Activated naive CD8-positive, alpha-beta T cell treated with anti-CD3 and anti-CD28 coated beads, Interleukin-2, amount 10 ng/mL, durations not matched to agents 7 days and 5 days (primary cell): ENCODE measurements around the gene RUNX3. TPM values are rescaled to one million over a fixed set of nuclear protein-coding genes. Genes with fewer than 3 reads are reported as not detected.
"Not testable (repeated sequence)": the region's sequence is repeated elsewhere in the genome, so short reads cannot be mapped to it uniquely, and the experiment has no call there.

ENCODE experiments used
- ATAC-seq: fragments of 150-1000 bp; cut with Tn5 transposase; one replicate; pipeline ENCODE4 v1.10.0; 2021; ENCODE audit warnings: low read depth, moderate library complexity
- POLR2A ChIA-PET: fragments of 350-600 bp; sonication (Branson Sonifier 250); formaldehyde crosslinking; loops from one replicate; lab custom pipeline; 2021; ENCODE audit warnings: antibody characterized with exemption; lab: Charles Lee
- DNase-seq: peaks from one replicate; pipeline ENCODE4 v3.0.0; 2021
- H3K27ac Mint-ChIP-seq: one replicate; pipeline ENCODE4 v1.8.0; 2022; ENCODE audit warnings: mild to moderate bottlenecking, mixed read lengths
- H3K27me3 Mint-ChIP-seq: one replicate; pipeline ENCODE4 v1.8.0; 2022; ENCODE audit warnings: mild to moderate bottlenecking, moderate library complexity, mixed read lengths
- H3K36me3 Mint-ChIP-seq: one replicate; pipeline ENCODE4 v1.8.0; 2021; ENCODE audit warnings: mild to moderate bottlenecking, mixed read lengths
- H3K4me1 Mint-ChIP-seq: one replicate; pipeline ENCODE4 v1.8.0; 2021; ENCODE audit warnings: mixed read lengths
- H3K4me3 Mint-ChIP-seq: one replicate; pipeline ENCODE4 v1.8.0; 2022; ENCODE audit warnings: mild to moderate bottlenecking, moderate library complexity, mixed read lengths
- H3K9me3 Mint-ChIP-seq: one replicate; pipeline ENCODE4 v1.8.0; 2021; ENCODE audit warnings: mixed read lengths
- total RNA-seq, 2 experiments: library from RNA; stranded (reverse); gene quantifications; one replicate each; pipeline ENCODE4 v1.2.3, GENCODE V29; 2021

The RUNX3 gene
- total RNA-seq, 2 experiments from 2014 or later, result 172 TPM

DNA sequence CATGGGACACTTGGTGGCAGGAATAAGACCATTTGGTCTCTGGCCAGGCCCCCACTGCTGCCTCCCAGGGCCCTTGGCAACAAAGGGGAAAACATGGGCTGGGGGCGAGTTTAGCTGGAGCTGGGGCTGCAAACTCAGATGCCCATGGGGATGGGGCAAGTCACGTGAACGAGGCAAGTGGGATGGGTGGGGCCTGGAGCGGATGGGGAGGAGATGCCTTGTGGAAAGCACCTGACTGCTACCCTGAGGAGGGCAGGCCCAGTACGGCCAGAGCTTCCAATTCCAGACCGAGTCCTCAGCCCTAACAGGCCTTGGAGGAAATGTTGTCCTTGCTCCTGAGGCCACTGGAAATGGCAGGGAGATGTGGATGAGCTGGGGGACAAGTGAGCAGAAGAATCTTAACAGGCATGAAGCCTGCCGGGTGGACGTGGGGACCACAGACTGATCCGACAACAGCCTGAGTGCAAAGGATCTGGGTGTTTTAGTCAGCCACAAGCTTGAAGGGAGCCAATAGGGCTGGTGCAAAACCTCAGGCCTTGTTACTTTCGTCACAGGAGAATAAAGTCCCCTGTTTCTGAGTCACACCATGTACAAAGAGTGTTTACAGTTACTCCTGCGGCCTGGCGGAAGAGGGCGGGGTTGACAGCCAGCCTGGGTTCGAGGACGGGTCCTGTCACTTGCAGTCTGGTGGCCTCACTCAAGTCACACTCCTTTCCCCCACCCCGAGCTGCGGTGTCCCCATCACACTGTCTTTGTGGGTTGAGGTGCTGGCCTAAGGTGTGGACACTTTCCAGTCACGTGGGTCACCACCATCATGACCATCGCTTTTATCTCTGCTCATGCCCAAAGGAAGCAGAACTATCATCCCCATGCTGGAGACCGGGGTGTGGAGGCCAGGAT lies 19.1 kb downstream of the RUNX3 start:
- POLR2A ChIA-PET, result interaction anchor here (0.6 to 1.5 kb wide), 6 partner anchors 11 to 111 kb away, joined by 3 to 14 read pairs (median 6); partner anchors contain the start of gene RUNX3
- H3K27me3 Mint-ChIP-seq, result no peaks in the 10 kb centered on the region
- peak overlapping the region; percentile 95 for H3K27ac Mint-ChIP-seq
- H3K4me3 Mint-ChIP-seq, result peak overlapping the region; percentile 61
- peak; percentile 78 for DNase-seq
- peak; percentile 89 for ATAC-seq
- H3K9me3 Mint-ChIP-seq, result no peaks in the 10 kb centered on the region
- peaks cover 39% of the 10 kb centered on the region for H3K36me3 Mint-ChIP-seq
- peaks cover 41% of the 10 kb centered on the region for H3K4me1 Mint-ChIP-seq

DNA sequence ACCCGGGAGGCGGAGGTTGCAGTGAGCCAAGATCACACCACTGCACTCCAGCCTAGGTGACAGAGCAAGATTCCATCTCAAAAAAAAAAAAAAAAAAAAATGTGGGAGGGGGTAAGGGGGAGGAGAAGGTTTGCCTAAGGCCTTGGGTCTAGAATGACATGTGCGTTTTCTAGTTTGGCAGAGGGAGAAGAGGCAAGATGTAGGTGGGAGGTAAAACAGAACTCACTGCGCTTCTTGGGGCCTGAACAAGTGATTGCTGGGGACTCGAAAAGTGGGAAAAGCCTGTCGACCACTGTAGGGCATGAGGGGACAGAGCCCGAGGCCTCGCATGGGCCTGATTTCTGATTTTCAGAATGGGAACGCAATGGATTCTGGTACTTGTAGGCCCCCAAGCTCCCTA lies 19.9 kb downstream of the RUNX3 start:
- H3K4me1 Mint-ChIP-seq, result peaks cover 35% of the 10 kb centered on the region
- POLR2A ChIA-PET, result interaction anchor here (1.5 kb wide), 1 partner anchor 18 kb away, joined by 14 read pairs; no protein-coding TSS in a partner anchor
- H3K36me3 Mint-ChIP-seq, result peaks cover 39% of the 10 kb centered on the region
- no peaks in the 10 kb centered on the region for H3K9me3 Mint-ChIP-seq
- DNase-seq, result no peak
- H3K27me3 Mint-ChIP-seq, result no peaks in the 10 kb centered on the region
- ATAC-seq, result no peak
- H3K27ac Mint-ChIP-seq, result peak overlapping the region; percentile 95
- H3K4me3 Mint-ChIP-seq, result no peak overlapping the region

DNA sequence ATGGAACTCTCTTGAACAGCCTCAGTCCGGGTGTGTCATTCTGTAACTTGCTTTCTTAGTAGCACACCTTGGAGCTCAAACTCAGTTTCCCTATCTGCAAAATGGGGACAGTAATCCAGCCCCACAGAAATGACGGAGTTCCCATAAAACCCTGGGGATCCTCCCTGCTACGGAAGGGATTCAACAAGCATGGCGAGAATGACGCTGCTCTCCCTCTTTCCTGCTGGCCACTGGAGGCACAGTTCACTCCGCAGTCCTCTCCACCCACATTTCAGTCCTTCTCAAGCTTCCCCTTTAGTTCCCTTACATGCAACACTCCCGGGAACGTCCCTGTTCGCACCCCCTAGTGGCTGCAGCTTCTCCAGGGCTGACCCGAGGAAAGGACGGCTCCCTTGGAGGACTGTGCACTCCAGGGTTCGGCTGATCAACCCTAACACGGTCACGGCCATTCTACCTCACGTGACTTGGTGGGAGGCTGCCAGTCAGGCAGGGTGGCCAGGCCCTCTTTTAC lies 20.6 kb downstream of the RUNX3 start:
- DNase-seq (no peak), ATAC-seq (no peak)
- Mint-ChIP-seq H3K27me3 (no peaks in the 10 kb centered on the region), H3K36me3 (peaks cover 35% of the 10 kb centered on the region), H3K4me1 (peaks cover 30% of the 10 kb centered on the region), H3K27ac (peak overlapping the region; percentile 95), H3K4me3 (no peak overlapping the region), H3K9me3 (no peaks in the 10 kb centered on the region)
- POLR2A ChIA-PET, result no interaction called here

DNA sequence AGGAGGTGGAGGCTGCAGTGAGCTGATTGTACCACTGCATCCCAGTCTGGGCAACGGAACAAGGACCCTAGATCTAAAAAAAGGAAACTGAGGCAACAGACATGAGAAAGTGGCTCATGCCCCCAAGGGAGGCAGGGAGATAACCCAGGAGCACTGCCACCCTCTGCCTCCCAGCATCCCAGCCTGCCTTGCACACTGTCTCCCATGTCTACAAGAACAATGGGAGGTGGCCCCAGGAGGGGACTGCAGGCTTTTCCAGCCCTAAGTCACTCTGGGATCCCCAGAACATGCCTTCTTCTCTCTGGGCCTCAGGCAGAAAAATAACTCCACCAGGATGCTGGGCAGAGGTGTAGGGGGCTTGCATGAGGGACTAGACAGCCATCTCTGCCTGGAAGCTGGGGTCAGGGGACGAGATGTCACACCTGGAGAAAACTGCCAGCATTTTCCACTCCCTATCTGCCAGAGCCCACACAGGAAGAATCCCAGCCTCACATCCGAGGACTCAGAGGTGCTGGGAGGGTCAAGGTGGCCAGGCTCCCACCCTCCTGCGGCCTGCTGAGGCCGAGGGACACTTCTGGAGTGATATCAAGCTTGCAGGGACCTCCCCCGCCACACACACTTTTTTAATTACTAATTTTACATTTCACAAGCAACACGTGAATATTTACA lies 21.4 kb downstream of the RUNX3 start:
- peak overlapping the region; percentile 60 for H3K27ac Mint-ChIP-seq
- no peaks in the 10 kb centered on the region for H3K9me3 Mint-ChIP-seq

GRCh38 chr1:24907587-24908294 lies 22.3 kb downstream of the RUNX3 start:
- H3K4me3 Mint-ChIP-seq, POLR2A ChIA-PET: not testable (repeated sequence)

More for the DNA sequence above, 21.4 kb downstream of the RUNX3 start:
- H3K36me3 Mint-ChIP-seq, result peaks cover 33% of the 10 kb centered on the region
- H3K27me3 Mint-ChIP-seq, result no peaks in the 10 kb centered on the region
- ATAC-seq (no peak), DNase-seq (peak; percentile 19)
- peaks cover 26% of the 10 kb centered on the region for H3K4me1 Mint-ChIP-seq
- no peak overlapping the region for H3K4me3 Mint-ChIP-seq
- POLR2A ChIA-PET, result no interaction called here

DNA sequence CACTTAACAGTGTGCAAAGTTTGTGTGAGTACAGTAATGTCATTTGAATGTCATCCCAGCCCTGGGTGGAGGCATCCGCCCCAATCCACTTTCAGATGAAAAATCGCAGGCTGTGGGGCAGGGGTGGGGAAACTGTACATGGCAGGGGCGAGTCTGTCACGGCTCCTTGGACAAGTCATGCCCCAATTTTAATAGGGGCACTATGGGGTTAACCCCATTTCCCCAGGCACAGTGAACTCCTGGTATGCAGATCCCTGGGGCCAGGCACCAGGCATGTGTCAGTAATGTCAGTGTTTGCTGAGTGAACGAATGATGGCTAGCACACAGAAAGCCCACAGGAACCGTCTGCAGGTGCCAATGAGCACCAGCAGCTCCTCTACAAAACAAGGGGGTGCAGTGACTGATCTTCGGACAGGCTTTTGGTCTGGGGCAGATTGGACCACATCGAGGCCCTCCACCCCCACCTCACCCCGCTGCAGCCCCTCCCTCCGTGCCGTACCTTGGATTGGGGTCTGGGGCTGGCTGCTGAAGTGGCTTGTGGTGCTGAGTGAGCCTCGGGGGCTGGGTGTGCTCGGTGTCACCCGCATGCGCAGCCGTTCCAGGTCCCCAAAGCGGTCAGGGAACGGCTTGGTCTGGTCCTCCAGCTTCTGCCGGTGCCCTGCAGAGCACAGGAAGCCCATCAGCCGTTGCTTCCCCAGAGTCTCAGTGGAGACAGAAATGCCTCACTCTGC lies 23.2 kb downstream of the RUNX3 start:
- Mint-ChIP-seq H3K9me3 (no peaks in the 10 kb centered on the region), H3K27ac (no peak overlapping the region), H3K27me3 (no peaks in the 10 kb centered on the region), H3K4me1 (peaks cover 18% of the 10 kb centered on the region), H3K36me3 (peaks cover 37% of the 10 kb centered on the region), H3K4me3 (no peak overlapping the region)
- POLR2A ChIA-PET, result no interaction called here
- ATAC-seq (no peak), DNase-seq (peak; percentile 24)

More at GRCh38 chr1:24907587-24908294, 22.3 kb downstream of the RUNX3 start:
- not testable (repeated sequence) for ATAC-seq, H3K27me3 Mint-ChIP-seq, DNase-seq, H3K9me3 Mint-ChIP-seq
- Mint-ChIP-seq H3K36me3 (peaks cover 33% of the 10 kb centered on the region), H3K4me1 (peaks cover 25% of the 10 kb centered on the region), H3K27ac (peak overlapping the region; percentile 46)

DNA sequence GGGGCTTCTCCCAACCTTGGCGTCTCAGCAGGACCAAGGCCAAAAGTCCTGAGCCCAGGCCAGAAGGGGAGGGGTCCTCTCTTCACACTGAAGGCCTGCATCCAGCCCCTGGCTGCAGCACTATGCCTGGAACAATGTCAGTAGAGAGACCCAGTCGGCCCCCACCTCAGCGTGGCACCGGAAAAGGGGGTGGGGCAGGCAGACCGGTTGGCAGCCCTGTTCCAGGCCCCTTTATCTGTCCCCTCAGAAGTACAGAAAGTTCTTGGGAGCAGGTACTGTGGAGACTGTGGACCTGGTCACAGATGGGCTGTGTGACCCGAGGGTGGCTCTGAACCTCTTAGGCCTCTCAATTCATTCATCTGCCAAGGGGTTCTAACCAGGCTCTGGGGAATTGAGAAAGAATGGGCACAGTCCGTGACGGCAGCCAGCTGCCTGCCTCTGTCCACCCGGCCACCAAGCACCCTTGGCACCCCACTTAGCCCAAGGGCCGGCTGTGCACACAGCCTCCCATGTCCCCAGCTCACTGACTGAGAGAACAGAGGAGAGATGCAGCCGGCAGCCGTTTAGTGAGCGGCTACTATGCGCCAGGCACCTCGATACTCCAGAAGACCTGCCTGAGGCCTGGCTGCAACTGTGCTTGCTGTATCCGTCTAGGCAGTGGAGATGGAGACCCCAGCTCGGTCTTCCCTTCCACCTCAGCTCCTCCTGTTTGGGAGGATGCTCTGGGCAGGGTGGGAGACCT lies 23.9 kb downstream of the RUNX3 start:
- Mint-ChIP-seq H3K4me1 (peaks cover 16% of the 10 kb centered on the region), H3K9me3 (no peaks in the 10 kb centered on the region), H3K27ac (peak overlapping the region; percentile 51), H3K4me3 (no peak overlapping the region), H3K27me3 (no peaks in the 10 kb centered on the region), H3K36me3 (peaks cover 33% of the 10 kb centered on the region)
- DNase-seq, result peak; percentile 24
- ATAC-seq, result no peak
- POLR2A ChIA-PET, result interaction anchor here (1.0 kb wide), 1 partner anchor 21 kb away, joined by 3 read pairs; no protein-coding TSS in a partner anchor

GRCh38 chr1:24905355-24905978 lies 24.6 kb downstream of the RUNX3 start:
- peak; percentile 28 for DNase-seq
- POLR2A ChIA-PET, result interaction anchor here (1.0 kb wide), 1 partner anchor 22 kb away, joined by 3 read pairs; no protein-coding TSS in a partner anchor

DNA sequence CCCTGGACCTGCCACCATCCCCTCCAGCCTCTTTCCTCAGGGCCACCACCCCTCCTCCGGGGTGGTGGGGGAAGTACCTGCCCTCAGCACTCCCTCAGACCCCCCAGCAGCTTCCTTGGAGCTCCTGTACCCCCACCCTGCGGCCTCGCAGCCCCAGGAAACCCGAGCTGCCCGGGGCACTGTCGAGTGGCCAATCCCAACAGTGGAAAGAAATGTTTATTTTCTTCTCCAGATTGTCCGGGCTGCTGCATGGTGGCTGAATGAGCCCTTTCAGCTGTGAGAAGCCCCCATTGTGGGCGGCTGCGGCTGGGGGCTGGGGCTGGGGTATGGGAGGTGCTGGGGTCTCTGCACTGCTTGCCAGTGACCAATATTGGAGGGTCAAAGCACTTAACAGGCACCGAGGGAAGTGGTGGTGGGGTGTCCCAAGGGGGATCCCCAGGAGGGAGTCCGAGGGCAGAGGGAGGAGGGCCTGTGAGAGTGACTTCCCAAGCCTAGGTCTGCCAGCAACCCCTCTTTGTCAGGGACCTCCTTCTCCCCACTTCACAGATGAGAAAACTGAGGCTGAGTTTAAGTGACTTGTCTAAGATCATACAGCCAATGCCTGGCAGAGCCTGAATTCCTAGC lies 25.2 kb downstream of the RUNX3 start:
- peak; percentile 27 for DNase-seq
- Mint-ChIP-seq H3K9me3 (no peaks in the 10 kb centered on the region), H3K27me3 (no peaks in the 10 kb centered on the region), H3K36me3 (peaks cover 34% of the 10 kb centered on the region), H3K27ac (no peak overlapping the region), H3K4me1 (peaks cover 8% of the 10 kb centered on the region), H3K4me3 (no peak overlapping the region)
- POLR2A ChIA-PET, result interaction anchor here (0.6 to 1.0 kb wide), 2 partner anchors 17 to 22 kb away, joined by 3 to 5 read pairs; no protein-coding TSS in a partner anchor
- no peak for ATAC-seq

More at GRCh38 chr1:24905355-24905978, 24.6 kb downstream of the RUNX3 start:
- ATAC-seq, result no peak
- Mint-ChIP-seq H3K27me3 (no peaks in the 10 kb centered on the region), H3K4me1 (peaks cover 10% of the 10 kb centered on the region), H3K4me3 (no peak overlapping the region), H3K27ac (no peak overlapping the region), H3K36me3 (peaks cover 33% of the 10 kb centered on the region), H3K9me3 (no peaks in the 10 kb centered on the region)

- ATAC-seq (no peak), DNase-seq (peak; percentile 28)
- Mint-ChIP-seq H3K36me3 (peaks cover 27% of the 10 kb centered on the region), H3K4me1 (peaks cover 11% of the 10 kb centered on the region), H3K27me3 (no peaks in the 10 kb centered on the region), H3K9me3 (no peaks in the 10 kb centered on the region), H3K4me3 (no peak overlapping the region), H3K27ac (no peak overlapping the region)
- POLR2A ChIA-PET, result interaction anchor here (0.6 kb wide), 1 partner anchor 18 kb away, joined by 5 read pairs; no protein-coding TSS in a partner anchor
Observed at GRCh38 chr1:24903955-24904730, 25.9 kb downstream of the RUNX3 start.
